ENCODE results near the gene HYAL3. TPM values are rescaled to one million over a fixed set of nuclear protein-coding genes. Genes with fewer than 3 reads are reported as not detected.

The HYAL3 gene
- total RNA-seq, 2 donors from 2014 or later, result 0.99 to 2.3 TPM

- no peak for DNase-seq
- Histone ChIP-seq H3K4me1 (peaks cover 31% of the 10 kb centered on the region), H3K9me3 (no peaks in the 10 kb centered on the region), H3K27ac (no peak overlapping the region), H3K4me3 (no peak overlapping the region), H3K27me3 (no peaks in the 10 kb centered on the region), H3K36me3 (replicated peaks in 1 of 2; ENCODE audit: insufficient read depth in 1 of 2, low read depth in 2 of 2) (peaks cover 0 to 2% of the 10 kb centered on the region in 2 donors)
- WGBS, 2 donors, result 94 to 95% methylated on average over 4 of the region's 4 CpGs
- ATAC-seq, result no peak
- TF ChIP-seq POLR2A (IDR thresholded peaks at IDR 0.05) (no peak), CTCF (IDR thresholded peaks at IDR 0.05) (no peak)
- intact Hi-C loops (cut with DNase I), result no loop called here
Observed at GRCh38 chr3:50250514-50250913, 48.7 kb downstream of the HYAL3 start.

DNA sequence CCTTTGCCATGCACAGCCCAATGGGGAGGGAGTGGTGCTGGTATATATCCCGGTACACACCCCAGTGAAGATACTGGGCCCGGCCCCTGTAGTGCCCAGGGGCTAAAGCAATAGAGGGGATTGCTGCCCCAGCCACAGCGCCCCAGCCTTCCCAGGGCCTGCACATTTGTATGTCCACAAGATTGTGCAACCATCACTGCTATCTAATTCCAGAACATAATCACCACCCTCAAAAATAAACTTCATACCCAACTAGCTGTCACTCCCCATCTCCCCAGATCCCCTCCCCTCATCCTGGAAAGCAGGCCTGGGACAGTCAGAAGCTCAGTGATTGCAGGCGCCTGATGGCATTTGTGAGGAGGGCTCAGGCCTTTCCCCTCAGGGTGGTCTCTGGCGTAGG lies 49.7 kb downstream of the HYAL3 start:
- H3K27ac ChIP-seq, result peak overlapping the region in 2 of 4 donors; percentile 24 to 27
- TF ChIP-seq POLR2A (IDR thresholded peaks at IDR 0.05), result no peak
- no peak for TF ChIP-seq CTCF (IDR thresholded peaks at IDR 0.05)
- 87 to 90% methylated on average over 2 to 5 of the region's 5 CpGs for WGBS, 2 donors
- H3K4me3 ChIP-seq, result no peak overlapping the region
- no peak for DNase-seq
- intact Hi-C loops (cut with DNase I), result no loop called here
- H3K4me1 ChIP-seq, result peaks cover 36% of the 10 kb centered on the region
- ATAC-seq, result no peak
- H3K27me3 ChIP-seq, result no peaks in the 10 kb centered on the region
- H3K36me3 ChIP-seq (replicated peaks in 1 of 2; ENCODE audit: insufficient read depth in 1 of 2, low read depth in 2 of 2), result peaks cover 0 to 2% of the 10 kb centered on the region in 2 donors
- H3K9me3 ChIP-seq, result no peaks in the 10 kb centered on the region

DNA sequence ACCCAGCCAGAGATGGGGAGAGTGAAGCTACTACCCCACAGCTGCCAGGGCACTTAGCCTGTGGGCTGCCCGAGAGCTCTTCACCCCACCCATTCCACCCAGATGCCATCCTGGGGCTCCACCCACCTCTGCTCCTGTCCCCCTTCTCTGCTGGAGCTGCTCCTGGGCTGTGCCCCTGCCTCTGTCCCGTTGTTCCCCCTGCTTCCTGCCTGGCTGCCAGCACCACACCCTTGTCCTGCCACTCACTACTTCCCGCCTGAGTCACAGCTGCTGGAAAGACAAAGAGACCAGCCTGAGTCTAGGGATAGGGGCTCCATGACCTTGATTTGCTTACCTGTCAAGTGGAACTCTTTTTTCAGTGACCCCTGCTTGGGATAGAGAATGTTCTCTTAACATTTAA lies 50.8 kb downstream of the HYAL3 start:
- Histone ChIP-seq H3K27ac (peak overlapping the region in 3 of 4 donors; percentile 24 to 29 (median 27)), H3K4me3 (no peak overlapping the region), H3K9me3 (no peaks in the 10 kb centered on the region), H3K27me3 (no peaks in the 10 kb centered on the region), H3K36me3 (replicated peaks in 1 of 2; ENCODE audit: insufficient read depth in 1 of 2, low read depth in 2 of 2) (peaks cover 0 to 2% of the 10 kb centered on the region in 2 donors), H3K4me1 (peaks cover 36% of the 10 kb centered on the region)
- WGBS, 2 donors, result 29 to 36% methylated on average over 3 of the region's 3 CpGs
- TF ChIP-seq CTCF (IDR thresholded peaks at IDR 0.05) (no peak), POLR2A (IDR thresholded peaks at IDR 0.05) (no peak)
- intact Hi-C loops (cut with DNase I), result no loop called here
- no peak for DNase-seq
- ATAC-seq, result no peak

GRCh38 chr3:50246517-50246954 lies 52.7 kb downstream of the HYAL3 start:
- ATAC-seq (no peak), DNase-seq (peak in 1 of 4 donors; percentile 52)
- Histone ChIP-seq H3K9me3 (no peaks in the 10 kb centered on the region), H3K4me1 (peaks cover 49% of the 10 kb centered on the region), H3K4me3 (no peak overlapping the region), H3K27ac (peak overlapping the region in 3 of 4 donors; percentile 74 to 81 (median 80)), H3K27me3 (no peaks in the 10 kb centered on the region), H3K36me3 (replicated peaks in 1 of 2; ENCODE audit: insufficient read depth in 1 of 2, low read depth in 2 of 2) (no peaks in the 10 kb centered on the region)
- intact Hi-C loops (cut with DNase I), result no loop called here
- TF ChIP-seq CTCF (IDR thresholded peaks at IDR 0.05) (peak in 1 of 7 experiments; percentile 3), POLR2A (IDR thresholded peaks at IDR 0.05) (no peak)
- WGBS, 2 donors, result 30 to 43% methylated on average over 6 to 10 of the region's 10 CpGs

GRCh38 chr3:50245831-50246516 lies 53.2 kb downstream of the HYAL3 start:
- Histone ChIP-seq H3K27ac (peak overlapping the region; percentile 56 to 81 (median 77)), H3K4me3 (peak overlapping the region in 1 of 2 donors; percentile 1), H3K27me3 (no peaks in the 10 kb centered on the region), H3K9me3 (no peaks in the 10 kb centered on the region), H3K36me3 (replicated peaks in 1 of 2; ENCODE audit: insufficient read depth in 1 of 2, low read depth in 2 of 2) (no peaks in the 10 kb centered on the region), H3K4me1 (peaks cover 50% of the 10 kb centered on the region)
- ATAC-seq (peak; percentile 86), DNase-seq (peak; percentile 89 to 93 (median 92))
- WGBS, 2 donors, result 0 to 4% methylated on average over 5 to 24 of the region's 25 CpGs
- no peak for TF ChIP-seq POLR2A (IDR thresholded peaks at IDR 0.05)
- TF ChIP-seq CTCF (IDR thresholded peaks at IDR 0.05), result peak; percentile 96 to 98 (median 97)
- intact Hi-C loops (cut with DNase I), result no loop called here
